Measurements from ENCODE around the gene SLC30A9.

SLC30A9 gene

DNA sequence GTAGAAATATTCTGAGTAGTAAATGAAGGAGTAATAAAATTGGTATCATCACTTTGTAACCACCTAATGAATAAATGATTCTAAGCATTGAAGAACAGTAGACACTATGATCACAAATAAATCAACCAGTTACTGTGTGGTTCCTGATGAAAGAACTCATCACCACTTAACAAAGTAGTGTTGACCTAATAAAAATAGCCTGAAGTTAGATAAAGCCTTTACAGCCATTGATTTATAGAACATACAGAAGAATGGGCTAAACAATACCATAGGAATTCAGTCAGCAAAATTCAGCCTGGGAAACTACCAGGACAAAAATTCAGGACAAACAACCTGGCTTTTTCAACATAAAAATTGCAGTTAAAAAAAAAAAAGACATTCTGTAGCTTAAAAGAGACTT lies 9.0 kb downstream of the SLC30A9 start:
- no peak for DNase-seq (ENCODE audit: low spot score)

DNA sequence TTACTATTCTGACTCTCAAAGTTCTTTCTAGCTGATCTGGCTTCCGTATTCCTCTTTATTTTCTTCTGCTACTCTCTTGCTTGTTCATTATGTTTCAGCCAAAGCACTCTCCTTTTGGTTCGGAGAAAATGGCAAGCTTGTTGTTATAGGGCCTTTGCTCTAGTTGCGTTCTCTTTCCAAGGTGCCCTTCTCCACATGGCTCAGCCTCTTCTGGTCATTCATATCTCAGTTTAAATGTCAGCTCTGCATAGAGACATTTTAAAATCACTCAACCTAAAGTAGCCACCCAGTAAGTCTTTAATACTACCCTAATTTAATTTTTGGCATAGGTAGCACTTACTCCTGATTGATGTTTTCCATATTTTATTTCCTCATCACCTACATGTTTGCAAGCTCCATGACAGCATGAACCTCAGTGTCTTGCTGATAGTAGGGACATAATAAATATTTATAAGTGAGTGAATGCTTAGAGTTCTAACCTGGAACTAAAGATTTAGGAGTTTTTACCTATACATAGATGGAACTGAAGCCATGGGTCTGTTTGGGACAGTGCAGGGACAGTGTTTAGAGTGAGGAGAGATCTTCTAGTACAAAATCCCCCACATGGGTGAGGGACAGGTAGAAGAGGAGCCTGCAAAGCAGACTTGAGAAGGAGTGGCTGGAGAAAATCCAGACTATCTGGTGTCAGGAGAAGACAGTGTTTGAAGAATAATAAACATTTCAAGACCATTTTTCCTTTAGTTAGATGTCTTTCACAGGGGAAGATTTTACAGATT lies 17.9 kb downstream of the SLC30A9 start:
- no peak for DNase-seq (ENCODE audit: low spot score)

- no peak for DNase-seq (ENCODE audit: low spot score)
These were observed 25.1 kb downstream of the SLC30A9 start for GRCh38 chr4:42015438-42015837.

GRCh38 chr4:42018451-42018850 lies 28.1 kb downstream of the SLC30A9 start:
- no peak for DNase-seq (ENCODE audit: low spot score)

GRCh38 chr4:42048394-42048793 lies 58.1 kb downstream of the SLC30A9 start:
- no peak for DNase-seq (ENCODE audit: low spot score)

- DNase-seq (ENCODE audit: low spot score): no peak
These were observed 60.4 kb downstream of the SLC30A9 start for GRCh38 chr4:42050516-42051249.

DNA sequence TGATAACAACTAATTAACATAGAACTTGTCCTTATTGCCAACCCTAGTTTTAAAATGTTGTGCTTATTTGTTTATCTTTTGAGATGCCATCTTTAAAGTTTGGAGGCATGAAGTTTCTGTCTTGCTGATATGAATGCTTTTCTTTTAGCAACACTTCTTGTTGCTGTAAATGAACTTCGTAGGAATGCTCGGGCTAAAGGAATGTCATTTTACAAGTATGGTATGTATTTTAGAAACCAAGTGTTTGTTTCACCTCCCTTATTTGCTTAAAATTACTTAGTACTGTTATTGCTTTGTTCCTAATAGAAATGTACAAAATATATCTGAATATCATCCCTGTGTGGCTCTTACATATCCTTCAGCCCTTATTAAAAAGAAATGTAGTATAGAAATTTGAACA lies 76.1 kb downstream of the SLC30A9 start:
- no peak for DNase-seq (ENCODE audit: low spot score)

DNA sequence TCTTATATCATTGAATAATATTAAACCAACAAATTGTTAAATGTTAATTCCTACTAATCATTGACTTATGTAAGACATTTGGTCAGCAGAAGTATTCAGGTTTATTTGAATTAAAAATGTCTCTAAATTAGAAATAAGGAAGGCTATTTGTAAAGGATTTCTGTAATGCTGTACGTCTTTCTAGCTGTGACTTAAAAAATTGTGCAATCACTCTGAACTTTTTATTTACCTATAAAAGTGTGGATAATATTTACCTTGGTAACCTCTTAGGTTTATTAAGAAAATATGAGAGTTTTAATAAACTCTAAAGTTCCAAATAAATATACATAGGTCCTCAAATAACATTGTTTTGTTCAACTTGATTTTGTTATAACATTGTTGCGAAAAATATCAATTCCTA lies 76.9 kb downstream of the SLC30A9 start:
- no peak for DNase-seq (ENCODE audit: low spot score)

- no peak for DNase-seq (ENCODE audit: low spot score)
These were observed 80.1 kb downstream of the SLC30A9 start for GRCh38 chr4:42070463-42070862.

DNA sequence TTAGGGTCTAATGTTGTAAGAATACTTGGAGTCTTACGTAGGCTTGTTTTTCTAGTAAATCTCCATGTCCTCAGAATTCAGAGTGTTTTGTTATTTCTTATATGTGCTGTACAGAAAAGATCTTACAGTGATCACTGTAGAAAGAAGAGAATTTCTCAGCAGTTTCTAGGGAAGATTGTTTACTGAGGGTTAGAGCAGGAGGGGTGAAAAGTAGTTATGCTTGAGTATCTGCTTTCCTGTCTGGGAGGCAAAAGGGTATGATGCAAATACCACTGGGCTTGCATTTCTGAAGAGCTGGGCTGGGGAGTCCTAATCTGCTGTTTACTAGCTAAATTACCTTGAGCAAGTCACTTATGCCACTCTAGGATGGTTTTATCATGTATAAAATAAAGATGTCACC lies 84.0 kb downstream of the SLC30A9 start:
- DNase-seq (ENCODE audit: low spot score): no peak

DNA sequence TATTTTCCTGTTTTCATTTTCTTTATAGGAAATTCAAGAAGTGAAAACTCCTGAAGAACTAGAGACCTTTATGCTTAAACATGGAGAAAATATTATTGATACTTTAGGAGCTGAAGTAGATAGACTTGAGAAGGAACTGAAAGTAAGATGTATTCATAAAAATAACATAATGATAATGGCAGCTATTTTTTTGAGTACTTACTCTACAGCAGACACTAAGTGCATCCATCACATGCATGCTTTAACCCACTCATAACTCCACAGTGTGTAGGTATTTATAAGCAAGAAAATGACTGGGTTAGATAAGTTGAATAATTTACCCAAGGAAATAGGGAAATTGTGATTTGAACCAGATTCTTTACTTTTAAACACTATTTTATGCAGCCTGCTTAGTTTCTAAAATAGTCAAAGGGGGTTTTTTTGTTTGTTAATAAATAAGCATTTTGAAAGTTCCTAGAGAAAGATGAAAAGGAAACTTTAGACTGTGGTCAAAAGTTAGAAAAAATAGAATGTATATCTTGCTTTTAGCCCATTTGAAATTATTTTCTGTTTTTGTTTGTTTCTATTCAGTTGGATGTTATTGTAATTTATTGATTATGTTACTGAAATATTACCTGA lies 88.0 kb downstream of the SLC30A9 start:
- DNase-seq (ENCODE audit: low spot score): no peak

- no peak for DNase-seq (ENCODE audit: low spot score)
These were observed 90.0 kb downstream of the SLC30A9 start for GRCh38 chr4:42080306-42080705.

DNA sequence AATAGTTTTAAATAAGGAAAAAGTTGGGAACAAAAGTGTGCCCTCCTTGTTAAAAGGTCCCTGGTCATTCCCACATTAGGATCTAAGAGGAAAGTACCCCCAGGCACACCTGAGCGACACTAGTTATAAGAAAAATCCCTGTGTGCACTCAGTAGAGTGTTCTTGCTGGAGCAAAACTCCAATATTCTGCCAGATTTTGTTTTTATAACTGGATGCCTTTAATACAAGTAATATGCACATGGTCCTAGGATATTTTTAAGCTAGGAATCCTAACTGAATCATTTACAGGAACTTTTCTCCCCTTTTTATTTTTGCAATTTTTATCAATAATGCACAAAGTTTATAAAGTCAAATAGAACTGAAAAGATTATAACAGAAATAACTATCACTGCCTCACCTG lies 93.5 kb downstream of the SLC30A9 start:
- DNase-seq (ENCODE audit: low spot score): no peak

DNA sequence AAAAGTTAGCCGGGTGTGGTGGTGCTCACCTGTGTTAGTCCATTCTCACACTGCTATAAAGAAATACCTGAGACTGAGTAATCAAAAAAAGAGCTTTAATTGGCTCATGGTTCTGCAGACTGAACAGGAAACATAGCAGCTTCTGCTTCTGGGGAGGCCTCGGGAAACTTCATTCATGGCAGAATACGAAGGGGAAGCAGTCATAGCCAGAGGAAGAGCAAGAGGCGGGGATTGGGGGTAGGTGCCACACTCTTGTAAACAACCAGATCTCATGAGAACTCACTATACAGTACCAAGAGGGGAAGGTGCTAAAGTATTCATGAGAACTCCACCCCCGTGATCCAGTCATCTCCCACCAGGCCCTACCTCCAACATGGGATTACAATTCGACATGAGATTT lies 98.1 kb downstream of the SLC30A9 start:
- no peak for DNase-seq (ENCODE audit: low spot score)

DNA sequence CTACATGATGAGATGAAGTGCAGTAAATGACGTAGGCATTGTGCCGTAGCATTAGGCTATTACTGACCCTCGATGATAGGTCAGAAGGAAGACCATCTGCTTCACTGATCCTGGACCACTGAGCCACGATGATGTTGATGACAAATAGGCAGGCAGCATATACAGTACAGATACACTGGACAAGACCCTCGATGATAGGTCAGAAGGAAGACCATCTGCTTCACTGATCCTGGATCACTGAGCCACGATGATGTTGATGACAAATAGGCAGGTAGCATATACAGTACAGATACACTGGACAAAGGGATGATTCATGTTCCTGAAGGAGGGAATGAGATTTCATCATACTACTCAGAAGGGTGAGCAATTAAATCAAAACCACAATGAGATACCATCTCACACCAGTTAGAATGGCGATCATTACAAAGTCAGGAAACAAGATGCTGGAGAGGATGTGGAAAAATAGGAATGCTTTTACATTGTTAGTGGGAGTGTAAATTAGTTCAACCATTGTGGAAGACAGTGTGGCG lies 111.2 kb downstream of the SLC30A9 start:
- no peak for DNase-seq (ENCODE audit: low spot score)

GRCh38 chr4:42104521-42104920 lies 114.2 kb downstream of the SLC30A9 start:
- no peak for DNase-seq (ENCODE audit: low spot score)

DNA sequence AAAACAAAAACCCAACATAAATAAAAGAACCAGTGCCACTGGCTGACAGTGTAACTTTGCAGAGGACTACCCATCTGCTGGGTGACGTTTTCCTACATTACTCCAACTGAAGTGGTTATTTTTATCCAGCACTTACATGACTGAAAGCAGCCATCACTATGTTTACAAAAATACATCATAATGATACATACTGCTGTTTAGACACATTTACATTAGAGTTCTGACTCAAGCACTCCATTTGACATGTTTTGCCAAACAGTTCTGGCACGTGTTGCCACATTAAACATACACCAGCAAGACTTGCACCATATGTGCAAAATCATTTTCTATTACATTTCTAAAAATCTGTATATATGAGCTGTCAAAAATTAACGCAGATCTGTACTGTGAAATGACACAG lies 122.5 kb downstream of the SLC30A9 start:
- DNase-seq (ENCODE audit: low spot score): no peak

- DNase-seq (ENCODE audit: low spot score): no peak
These were observed 129.6 kb downstream of the SLC30A9 start for GRCh38 chr4:42119886-42120285.

GRCh38 chr4:42122237-42122636 lies 131.9 kb downstream of the SLC30A9 start:
- no peak for DNase-seq (ENCODE audit: low spot score)

DNA sequence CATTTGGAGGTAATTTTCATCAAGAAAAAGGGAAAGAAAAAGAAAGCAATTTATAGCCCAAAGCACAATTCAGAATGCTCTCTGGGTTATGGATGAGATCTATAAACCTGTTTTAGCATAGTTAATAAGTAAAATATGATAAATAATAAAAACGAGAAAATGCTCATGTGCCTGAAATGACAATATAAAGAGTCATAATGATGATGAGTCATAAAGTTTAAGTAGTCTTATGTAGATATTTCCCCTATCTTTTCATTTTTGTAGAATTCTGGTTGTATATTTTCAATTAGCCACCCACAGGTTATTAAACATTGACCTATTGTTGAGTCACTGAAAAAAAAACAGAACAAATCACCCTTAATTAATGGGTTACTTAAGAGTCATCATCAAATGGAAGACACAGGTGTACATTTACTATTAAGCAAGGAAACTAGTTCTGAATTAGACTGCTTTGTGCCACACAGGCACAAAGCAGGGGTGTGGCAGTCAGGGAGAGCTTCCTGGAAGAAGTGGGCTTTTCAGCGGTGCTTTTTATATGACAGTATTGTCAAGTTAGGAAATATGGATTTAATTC lies 132.8 kb downstream of the SLC30A9 start:
- no peak for DNase-seq (ENCODE audit: low spot score)

DNA sequence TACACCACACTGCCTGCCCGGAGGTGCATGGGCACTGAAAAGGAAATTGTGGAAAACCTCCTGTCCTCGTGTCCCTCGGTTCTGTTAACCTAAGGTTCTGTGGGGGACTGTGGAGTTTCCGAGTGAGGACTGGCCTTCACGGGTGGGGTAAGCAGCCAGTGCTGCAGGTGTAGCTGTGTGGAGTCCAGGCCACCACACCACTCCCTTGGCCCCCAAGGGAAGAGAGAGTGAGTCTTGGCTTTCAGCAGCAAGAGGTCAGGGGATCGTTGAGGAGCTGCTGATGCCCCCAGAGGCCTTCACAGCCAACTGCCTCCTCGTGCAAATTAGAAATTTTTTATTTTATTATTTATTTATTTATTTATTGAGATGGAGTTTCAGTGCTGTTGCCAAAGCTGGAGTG lies 141.8 kb downstream of the SLC30A9 start:
- DNase-seq (ENCODE audit: low spot score): no peak

DNA sequence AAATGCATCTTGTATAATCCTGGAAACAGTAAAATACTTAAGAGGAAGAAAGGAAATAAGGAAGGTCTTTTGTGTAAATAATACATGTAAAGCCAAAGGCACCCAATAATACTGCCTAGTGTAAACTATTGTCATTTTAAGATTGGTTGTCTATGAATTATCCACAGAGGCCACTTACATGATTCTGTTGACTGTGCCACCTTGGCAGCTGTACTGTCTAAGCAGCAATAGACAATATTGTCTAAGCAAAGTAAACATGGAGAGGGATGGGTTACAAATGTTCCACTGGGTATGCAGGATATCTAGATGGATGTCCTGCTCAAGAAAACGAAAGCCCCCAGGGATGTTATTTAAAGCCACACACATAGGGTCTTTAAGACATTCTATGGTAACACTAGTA lies 142.7 kb downstream of the SLC30A9 start:
- DNase-seq (ENCODE audit: low spot score): no peak

DNA sequence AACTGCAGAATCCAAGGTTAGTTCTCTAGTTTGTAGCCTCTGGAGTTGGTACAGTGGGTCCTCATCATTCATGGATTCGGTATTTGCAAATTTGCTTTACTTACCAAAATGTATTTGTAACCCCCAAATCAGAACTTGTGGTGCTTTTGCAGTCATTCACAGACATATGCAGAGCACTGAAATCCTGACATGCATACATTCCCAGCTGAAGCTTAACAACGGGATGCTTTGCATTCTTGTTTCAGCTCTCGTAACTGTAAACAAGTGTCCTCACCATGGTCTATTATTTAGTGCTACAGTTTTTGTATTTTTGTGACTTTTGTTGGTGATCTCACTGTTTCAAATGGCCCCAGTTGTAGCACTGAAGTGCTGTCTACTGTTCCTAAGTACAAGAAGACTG lies 146.0 kb downstream of the SLC30A9 start:
- no peak for DNase-seq (ENCODE audit: low spot score)
